Ascending aorta (tissue), 2 donors: ENCODE measurements around the gene CCDC178. TPM values are rescaled to one million over a fixed set of nuclear protein-coding genes. Genes with fewer than 3 reads are reported as not detected.

Experiments
- DNase-seq, 2 donors: peaks; one replicate each; pipeline ENCODE4 v3.0.0-alpha.2; 2019; ENCODE audit warnings: low spot score in 2 of 2
- H3K27ac ChIP-seq, 2 donors: fragments of 200-600 bp; sonication (generic); one replicate each; pipeline ENCODE4 v1.5.1; 2016 to 2017; ENCODE audit warnings: mild to moderate bottlenecking in 1 of 2
- H3K27me3 ChIP-seq: fragments of 200-600 bp; sonication (generic); one replicate; pipeline ENCODE4 v1.5.1; 2017
- H3K36me3 ChIP-seq, 2 donors: fragments of 200-600 bp; sonication (generic); one replicate each; pipeline ENCODE4 v1.5.1; 2016
- H3K4me1 ChIP-seq, 2 donors: fragments of 200-600 bp; sonication (generic); one replicate each; pipeline ENCODE4 v1.5.1; 2016 to 2017; ENCODE audit warnings: mild to moderate bottlenecking in 1 of 2
- H3K4me3 ChIP-seq, 2 donors: fragments of 200-600 bp; sonication (generic); one replicate each; pipeline ENCODE4 v1.5.1; 2016 to 2017; ENCODE audit warnings: mild to moderate bottlenecking in 1 of 2
- H3K9me3 ChIP-seq, 2 donors: fragments of 200-600 bp; sonication (generic); one replicate each; pipeline ENCODE4 v1.5.1; 2016
- CTCF ChIP-seq, 3 experiments: fragments of 200-600 bp in 2 of 3; fragments of 450-650 bp in 1 of 3; sonication (generic) in 2 of 3; IDR thresholded peaks; one replicate each; pipeline ENCODE4 v1.5.1; 2016 to 2019; ENCODE audit warnings: antibody characterized with exemption in 3 of 3, mild to moderate bottlenecking in 1 of 3, moderate library complexity in 1 of 3
- intact Hi-C: fragments of 100-400 bp; cut with DNase I; formaldehyde crosslinking; loops from one replicate; pipeline ENCODE4 v1.15.1; 2023
- total RNA-seq: library from RNA; depleted of rRNA; stranded (reverse); fragments of >200 nt; gene quantifications from one replicate; pipeline ENCODE4 v1.1.0, GENCODE V29; 2016

The CCDC178 gene
- total RNA-seq, 1 donor from 2014 or later: not detected

- DNase-seq: no peak
- Histone ChIP-seq H3K27me3 (no peaks in the 10 kb centered on the region), H3K36me3 (no peaks in the 10 kb centered on the region), H3K27ac (no peak overlapping the region), H3K4me3 (no peak overlapping the region), H3K4me1 (no peaks in the 10 kb centered on the region), H3K9me3 (no peaks in the 10 kb centered on the region)
- TF ChIP-seq CTCF (IDR thresholded peaks at IDR 0.05): no peak
- intact Hi-C loops: no loop called here
Measured at GRCh38 chr18:33101316-33101715, 339.2 kb downstream of the CCDC178 start.

GRCh38 chr18:33099626-33100025, 340.9 kb downstream of the CCDC178 start:
- Histone ChIP-seq H3K4me3 (no peak overlapping the region), H3K36me3 (no peaks in the 10 kb centered on the region), H3K27ac (no peak overlapping the region), H3K9me3 (no peaks in the 10 kb centered on the region), H3K27me3 (no peaks in the 10 kb centered on the region), H3K4me1 (no peaks in the 10 kb centered on the region)
- TF ChIP-seq CTCF (IDR thresholded peaks at IDR 0.05): no peak
- intact Hi-C loops: no loop called here
- no peak for DNase-seq

GRCh38 chr18:33097126-33097525, 343.4 kb downstream of the CCDC178 start:
- Histone ChIP-seq H3K27ac (no peak overlapping the region), H3K9me3 (no peaks in the 10 kb centered on the region), H3K4me1 (no peaks in the 10 kb centered on the region), H3K27me3 (no peaks in the 10 kb centered on the region), H3K4me3 (no peak overlapping the region), H3K36me3 (no peaks in the 10 kb centered on the region)
- intact Hi-C loops: no loop called here
- no peak for TF ChIP-seq CTCF (IDR thresholded peaks at IDR 0.05)
- no peak for DNase-seq

- Histone ChIP-seq H3K36me3 (no peaks in the 10 kb centered on the region), H3K4me3 (no peak overlapping the region), H3K27me3 (no peaks in the 10 kb centered on the region), H3K9me3 (no peaks in the 10 kb centered on the region), H3K27ac (no peak overlapping the region), H3K4me1 (no peaks in the 10 kb centered on the region)
- intact Hi-C loops: no loop called here
- no peak for DNase-seq
- no peak for TF ChIP-seq CTCF (IDR thresholded peaks at IDR 0.05)
Measured at GRCh38 chr18:33090461-33090860, 350.1 kb downstream of the CCDC178 start.

GRCh38 chr18:33076601-33077000, 363.9 kb downstream of the CCDC178 start:
- intact Hi-C loops: loop anchor here (10.0 kb wide), 1 partner anchor 62 kb away; no protein-coding TSS in a partner anchor
- no peaks in the 10 kb centered on the region for H3K27me3 ChIP-seq
- no peaks in the 10 kb centered on the region for H3K36me3 ChIP-seq
- no peak for TF ChIP-seq CTCF (IDR thresholded peaks at IDR 0.05)
- no peaks in the 10 kb centered on the region for H3K4me1 ChIP-seq
- DNase-seq: no peak
- no peaks in the 10 kb centered on the region for H3K9me3 ChIP-seq
- H3K27ac ChIP-seq: no peak overlapping the region
- H3K4me3 ChIP-seq: no peak overlapping the region

- no peak overlapping the region for H3K4me3 ChIP-seq
- no peaks in the 10 kb centered on the region for H3K27me3 ChIP-seq
- no peak for TF ChIP-seq CTCF (IDR thresholded peaks at IDR 0.05)
- H3K4me1 ChIP-seq: no peaks in the 10 kb centered on the region
- no peak for DNase-seq
- H3K9me3 ChIP-seq: no peaks in the 10 kb centered on the region
- H3K27ac ChIP-seq: no peak overlapping the region
- intact Hi-C loops: loop anchor here (10.0 kb wide), 1 partner anchor 59 kb away; no protein-coding TSS in a partner anchor
- no peaks in the 10 kb centered on the region for H3K36me3 ChIP-seq
Measured at GRCh38 chr18:33074125-33074524, 366.4 kb downstream of the CCDC178 start.
